HG03045 (cell line): ENCODE measurements around the gene RBM23.
A peak's percentile ranks its signal among the peaks of the same experiment; 100 is the strongest.
"Not testable (repeated sequence)": the region's sequence is repeated elsewhere in the genome, so short reads cannot be mapped to it uniquely, and the experiment has no call there.

Source experiments
- ATAC-seq: cut with Tn5 transposase; IDR thresholded peaks from one replicate; pipeline ENCODE4 v1.9.1; 2021; ENCODE audit warnings: mild to moderate bottlenecking, moderate library complexity; ENCODE audit not compliant: unreplicated experiment

RBM23 gene

DNA sequence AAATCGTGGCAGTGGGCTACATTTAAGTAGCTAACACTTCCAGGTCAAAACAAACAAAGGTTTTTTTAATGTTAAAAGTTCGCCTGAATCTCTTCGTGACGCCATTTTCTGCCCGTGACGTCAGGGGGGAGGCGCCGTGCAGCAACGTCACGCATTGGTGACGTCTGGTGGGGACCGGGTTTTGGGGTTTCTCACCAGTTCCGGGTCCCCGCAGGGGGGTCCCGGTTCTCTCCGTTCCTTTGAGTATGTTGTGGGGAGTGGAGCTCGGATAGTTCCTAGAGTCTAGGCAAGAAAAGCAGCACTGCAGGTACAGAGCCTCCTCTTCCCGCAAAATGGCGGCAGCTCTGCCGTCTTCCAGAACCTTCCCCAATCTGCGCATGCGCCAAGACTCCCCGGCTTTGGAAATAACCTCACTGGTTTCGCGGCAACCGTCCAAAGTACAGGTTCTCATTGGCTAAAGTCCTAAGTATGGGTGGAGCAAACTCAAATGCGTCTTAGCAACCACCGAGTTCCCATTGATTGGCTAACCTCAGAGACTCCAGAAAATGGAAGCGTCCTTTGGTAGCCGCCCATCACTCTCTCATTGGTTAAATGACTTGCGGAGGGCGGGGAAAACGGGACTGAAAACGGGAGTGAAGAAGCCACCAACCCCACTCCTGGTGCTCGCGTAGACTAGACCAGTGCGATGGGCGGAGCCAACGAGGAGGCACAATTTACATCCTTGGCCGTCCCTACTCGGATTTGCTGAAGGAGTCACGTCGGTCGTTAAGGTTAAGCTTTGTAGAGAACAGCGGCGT lies at the start of gene RBM23:
RBM23 (minus strand) TSS at position 346 of the 797 bp plus-strand sequence.
- peak; percentile 91 for ATAC-seq

DNA sequence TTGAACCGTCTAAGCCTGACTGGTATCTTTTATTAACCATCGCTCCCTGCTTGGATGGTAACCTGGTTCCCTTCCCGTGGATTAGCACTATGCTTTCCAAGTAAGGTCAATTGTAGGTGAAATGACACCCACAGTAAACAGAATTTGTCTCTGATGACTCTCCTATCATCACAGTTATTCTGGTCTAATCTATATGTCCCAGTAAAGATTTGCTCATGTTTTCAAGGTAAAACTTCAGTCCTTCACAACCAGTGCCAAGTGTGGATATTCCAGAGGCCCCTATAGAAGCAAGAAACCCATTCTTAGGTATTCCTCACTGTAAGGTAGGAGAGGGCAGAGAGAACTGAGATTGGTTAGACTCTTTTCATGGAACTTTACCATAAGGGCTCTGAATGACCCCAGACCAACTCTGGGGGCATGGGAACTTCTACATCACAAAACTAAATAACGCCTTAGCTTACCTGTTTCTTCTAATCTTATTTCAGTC lies 47.9 kb upstream of the RBM23 start:
- no peak for ATAC-seq

DNA sequence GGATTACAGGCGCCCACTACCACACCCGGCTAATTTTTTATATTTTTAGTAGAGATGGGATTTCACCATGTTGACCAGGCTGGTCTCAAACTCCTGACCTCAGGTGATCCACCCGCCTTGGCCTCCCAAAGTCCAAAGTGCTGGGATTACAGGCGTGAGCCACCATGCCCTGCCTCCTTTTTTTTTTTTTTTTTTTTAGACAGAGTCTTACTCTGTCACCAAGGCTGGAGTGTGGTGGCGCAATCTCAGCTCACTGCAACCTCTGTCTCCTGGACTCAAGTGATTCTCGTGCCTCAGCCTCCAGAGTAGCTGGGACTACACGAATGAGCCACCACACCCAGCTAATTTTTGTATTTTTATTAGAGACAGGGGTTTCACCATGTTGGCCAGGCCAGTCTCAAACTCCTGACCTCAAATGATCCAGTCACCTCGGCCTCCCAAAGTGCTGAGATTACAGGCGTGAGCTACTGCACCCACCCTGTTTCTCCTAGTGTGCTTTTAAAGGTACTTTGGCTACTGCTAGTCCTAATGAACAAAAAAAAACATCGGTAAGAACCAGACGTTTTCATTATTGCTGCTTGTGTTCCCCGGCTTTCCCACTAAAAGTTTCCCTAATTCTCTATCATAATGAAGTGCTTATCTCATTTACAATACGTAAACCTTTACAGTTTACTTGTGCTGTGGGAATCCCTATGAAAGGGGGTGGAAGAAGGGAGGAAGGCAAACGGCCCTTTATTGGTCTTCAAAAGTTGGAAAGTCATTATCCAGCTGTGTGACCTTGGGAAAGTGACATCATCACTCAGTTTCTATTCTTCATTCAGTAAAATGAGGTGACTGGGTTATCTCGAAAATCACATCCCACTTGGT lies 47.2 kb upstream of the RBM23 start:
- not testable (repeated sequence) for ATAC-seq

DNA sequence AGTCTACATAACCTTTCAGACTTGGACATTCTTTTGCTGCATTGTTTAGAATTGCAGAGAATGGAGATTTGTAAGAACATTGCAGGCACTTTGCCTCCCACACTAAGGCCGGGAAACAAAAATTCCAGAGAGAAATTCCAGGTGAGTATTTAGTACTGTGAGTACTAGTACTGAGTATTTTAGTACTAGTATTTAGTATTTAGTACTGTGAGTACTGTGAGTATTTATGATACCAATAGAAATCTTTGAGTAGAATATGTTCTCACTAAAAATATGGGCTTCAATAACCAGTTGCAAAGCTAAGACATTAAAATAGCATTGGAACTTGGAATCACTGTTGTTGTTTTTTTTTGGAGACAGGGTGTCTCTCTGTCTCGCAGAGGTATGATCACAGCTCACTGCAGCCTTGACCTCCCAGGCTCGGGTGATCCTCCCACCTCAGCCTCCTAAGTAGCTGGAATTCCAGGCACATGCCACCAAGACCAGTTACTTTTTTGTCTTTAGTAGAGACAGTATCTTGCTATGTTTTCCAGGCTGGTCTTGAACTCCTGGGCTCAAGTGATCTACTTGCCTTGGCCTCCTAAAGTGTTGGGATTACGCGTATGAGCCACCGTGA lies 43.2 kb upstream of the RBM23 start:
- no peak for ATAC-seq

DNA sequence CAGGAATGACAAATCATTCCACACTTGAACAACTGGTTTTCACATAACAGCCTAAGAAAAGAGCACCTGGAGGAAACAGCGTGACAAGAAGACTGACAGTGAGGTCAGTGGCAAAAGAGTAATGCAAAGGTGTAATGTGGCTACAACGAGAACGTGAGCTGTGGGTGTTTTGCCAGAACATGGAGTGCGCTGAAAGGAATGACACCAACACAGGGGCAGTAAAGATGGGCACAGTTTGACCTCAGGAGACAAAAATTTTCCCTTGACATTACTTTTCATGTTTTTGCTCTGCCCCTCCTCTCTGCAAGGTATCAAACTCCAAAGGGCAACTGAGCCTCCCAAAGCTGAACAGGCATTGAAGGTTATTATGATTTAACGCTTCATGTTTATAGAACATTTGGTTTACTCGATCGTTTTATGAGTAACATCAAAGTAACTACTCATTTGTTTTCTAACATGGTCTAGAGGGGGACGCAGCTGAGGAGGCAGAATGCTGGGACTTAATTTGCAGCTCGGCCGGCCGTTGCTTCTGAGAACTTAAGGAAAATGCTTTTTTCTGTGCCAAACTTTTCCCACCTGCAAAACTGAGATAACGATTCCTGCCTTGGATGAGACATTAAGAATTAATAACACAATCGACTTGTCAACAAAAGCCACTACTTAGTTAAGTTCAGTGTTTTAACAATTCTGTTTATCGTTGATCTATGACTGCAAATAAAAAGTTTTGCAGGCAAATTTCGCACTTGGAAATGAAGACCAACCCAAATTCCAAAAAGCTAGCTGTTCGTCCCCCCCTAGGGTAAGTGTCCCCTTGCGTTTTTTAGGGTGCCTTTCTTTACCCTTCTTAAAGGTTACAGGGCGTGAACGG lies 37.0 kb upstream of the RBM23 start:
- no peak for ATAC-seq

DNA sequence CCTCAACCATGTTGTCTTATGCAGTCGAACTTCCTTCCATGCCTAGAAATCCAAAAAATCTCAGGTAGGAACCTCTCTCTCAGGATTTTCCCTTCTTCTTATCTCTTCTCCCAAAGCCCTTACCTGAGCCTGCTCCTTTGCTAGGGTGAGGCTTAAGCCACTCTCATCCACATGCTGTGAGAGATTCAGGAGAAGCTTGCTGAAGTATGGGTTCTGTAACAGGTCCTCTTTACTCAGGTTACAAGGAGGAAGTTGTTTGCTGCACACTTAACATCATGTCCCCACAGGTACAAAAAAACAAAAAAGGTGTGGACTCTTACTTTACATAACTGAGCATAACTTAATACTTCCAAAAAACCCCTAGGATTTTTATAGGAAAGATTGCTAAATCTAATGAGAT lies 33.5 kb upstream of the RBM23 start:
- ATAC-seq, result no peak

DNA sequence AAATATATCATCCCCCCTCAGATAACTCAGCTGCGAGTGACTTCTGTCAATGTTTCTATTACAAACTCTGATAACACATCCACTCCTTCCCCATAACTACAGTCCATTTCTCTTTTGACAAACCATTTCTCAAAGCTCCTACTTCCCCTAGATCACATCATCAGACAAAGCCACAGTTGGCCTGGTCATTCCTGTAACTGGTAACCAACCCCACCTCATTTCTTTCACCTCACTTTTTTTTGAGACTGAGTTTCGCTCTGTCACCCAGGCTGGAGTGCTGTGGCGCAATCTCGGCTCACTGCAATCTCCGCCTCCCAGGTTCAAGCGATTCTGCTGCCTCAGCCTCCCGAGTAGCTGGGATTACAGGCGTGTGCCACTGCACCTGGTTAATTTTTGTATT lies 32.8 kb upstream of the RBM23 start:
- not testable (repeated sequence) for ATAC-seq

DNA sequence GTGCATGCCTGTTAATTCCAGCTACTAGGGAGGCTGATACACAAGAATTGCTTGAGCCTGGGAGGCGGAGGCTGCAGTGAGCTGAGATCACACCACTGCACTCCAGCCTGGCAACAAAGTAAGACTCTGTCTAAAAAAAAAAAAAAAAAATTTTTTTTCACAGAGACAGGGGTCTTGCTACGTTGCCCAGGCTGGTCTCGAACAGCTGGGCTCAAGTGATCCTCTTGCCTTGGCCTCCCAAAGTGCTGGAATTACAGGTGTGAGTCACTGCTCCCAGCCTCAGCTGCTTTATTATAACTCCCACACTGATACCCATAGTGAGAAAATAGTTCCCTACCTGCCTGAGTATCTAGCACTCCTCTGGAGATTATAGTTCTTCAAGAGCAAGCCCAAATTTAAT lies 26.7 kb upstream of the RBM23 start:
- ATAC-seq, result no peak

DNA sequence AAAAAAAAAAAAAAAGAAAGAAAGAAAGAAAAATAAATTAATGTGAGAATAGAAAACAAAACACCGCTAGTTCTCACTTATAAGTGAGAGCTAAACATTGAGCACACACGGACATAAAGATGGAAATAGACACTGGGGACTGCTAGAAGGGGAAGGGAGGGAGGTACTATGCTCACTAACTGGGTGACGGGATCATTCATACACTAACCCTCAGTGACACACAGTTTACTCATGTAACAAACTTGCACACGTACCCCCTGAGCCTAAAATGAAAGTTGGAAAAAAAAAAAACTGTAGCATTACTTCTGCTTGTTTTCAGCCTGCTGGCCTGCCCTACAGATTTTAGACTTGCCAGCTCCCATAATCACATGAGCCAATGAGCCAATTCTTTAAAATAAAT lies 20.7 kb upstream of the RBM23 start:
- ATAC-seq, result no peak

DNA sequence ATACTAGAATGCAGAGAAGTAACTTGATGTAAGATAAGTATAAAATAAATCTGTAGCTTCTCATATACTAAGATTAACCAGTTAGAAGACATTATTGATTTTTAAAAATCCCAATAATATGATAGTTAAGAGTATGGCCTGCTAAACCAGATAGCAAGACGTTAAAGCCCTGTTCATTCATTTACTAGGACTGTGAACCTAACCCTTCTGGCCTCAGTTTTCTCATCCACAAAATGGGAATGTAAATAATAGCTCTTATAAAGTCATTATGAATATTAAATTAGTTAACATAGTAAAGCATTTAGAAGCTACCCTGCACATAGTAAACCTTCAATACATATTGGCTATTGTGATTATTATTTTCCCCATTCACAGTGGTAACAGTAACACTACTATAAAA lies 16.2 kb upstream of the RBM23 start:
- no peak for ATAC-seq

DNA sequence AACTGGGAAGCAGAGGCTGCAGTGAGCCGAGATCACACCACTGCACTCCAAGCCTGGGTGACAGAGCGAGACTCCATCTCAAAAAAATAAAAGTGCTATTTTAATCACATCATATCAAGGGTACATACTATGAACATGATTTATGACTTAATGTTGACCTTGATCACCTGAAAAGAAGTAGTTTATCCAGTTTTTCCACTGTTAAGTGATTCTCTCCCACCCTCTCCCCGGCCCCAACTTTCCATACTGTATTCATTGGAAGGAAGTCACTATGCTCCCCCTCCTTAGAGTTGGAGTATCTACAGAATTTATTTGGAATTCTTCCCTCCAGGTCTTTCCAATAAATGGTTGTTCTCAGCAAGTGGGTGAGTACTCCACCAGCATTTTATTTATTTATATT lies 13.2 kb upstream of the RBM23 start:
- no peak for ATAC-seq

DNA sequence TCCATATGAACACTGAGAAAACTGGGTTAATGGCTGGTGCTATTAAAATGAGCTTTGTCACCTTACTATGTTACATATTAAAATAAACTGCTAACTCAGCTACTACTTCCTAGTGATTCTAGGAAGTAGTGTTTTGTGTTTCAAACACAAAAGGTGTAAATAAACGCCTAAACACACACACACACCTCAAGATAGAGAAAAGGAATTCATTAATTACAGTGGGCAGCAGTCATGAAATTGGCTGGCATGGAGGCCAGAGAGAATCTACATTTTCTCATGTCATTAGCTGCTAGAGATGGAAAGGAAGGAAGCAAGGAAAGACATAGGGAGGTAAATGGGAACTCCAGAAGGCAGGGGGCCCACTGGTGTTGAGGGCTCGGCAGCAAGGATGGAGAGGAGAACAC lies 11.0 kb upstream of the RBM23 start:
- no peak for ATAC-seq

DNA sequence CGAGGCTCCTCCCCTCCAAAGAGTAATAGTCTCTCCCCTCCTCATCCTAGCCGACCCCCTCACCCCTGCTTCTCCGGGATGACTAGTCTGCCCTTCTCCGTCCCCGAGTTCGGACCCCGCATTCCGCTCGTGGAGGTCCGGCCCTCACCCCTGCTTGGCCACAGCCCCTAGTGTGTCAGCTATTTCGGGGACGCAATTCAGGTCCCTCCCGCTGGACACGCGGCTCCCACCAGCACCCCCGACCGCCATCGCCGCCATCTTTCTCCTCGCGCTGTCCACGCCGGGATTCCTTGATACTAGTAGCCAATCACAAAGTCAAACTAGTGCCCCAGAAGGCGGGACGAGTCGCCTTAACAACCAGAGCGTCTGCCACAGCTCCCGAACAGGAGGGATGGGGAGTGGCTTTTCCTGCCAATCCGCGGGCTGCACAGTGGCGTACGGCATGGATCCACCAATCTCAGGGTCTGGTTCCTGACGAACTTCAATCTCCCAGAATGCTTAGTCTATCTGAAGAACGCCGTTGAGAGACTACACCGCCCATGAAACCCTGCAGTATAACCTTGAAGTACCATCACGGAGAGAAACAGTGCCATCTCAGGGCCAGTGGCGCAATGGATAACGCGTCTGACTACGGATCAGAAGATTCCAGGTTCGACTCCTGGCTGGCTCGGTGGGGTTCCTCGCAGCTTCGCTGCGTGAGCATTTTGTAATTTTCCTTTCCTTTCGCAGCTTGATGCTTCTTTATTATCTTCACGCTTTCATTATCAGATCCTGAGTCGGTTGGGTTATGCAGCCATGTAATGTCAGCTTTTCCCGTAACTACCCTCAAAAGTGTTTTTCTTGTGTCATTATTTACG lies 10.4 kb upstream of the RBM23 start, which contains the start of gene PRMT5:
PRMT5 (minus strand) TSS at position 273 of the 857 bp plus-strand sequence; CDS start at position 258, 15 bp downstream.
- ATAC-seq, result peak; percentile 93

DNA sequence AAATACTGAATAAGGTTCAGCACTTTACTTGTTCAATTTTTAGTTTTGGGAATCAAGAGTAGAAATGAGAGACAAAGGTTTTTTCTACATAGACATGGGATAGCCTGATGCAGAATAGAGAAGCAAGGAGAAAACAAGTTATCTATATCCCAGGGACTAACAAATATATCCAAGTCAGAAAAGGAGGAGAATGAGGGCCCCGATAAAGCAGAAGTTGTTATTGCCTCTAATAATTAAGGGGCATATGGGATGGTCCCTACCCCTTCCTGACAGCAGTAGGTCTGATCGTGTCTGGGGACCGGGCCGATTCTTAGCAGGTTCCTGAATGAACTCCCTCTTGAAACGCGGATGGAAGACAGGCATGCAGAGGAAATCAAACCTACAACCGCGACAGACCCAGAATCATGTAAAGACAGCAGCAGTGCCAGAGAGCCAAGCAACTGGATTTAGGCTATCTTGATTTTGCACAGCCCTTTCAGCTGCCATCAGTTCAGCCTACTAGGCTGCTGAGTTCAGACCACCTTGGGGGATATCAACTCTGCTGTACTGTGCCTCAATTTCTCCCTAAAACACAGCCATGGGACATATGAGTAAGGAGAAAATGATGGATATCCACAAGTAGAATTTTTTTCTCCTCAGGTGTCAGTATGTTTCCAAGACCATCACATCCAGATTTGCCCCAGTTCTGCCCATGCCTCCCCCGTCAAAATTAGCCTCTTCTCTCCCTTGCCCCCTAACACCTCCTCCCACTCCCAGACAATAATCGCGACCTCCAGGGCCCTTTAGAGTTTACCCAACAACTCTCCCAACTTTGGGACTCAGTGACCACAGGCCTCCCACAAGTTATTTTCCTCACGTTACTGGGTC lies 9.5 kb upstream of the RBM23 start:
- ATAC-seq, result no peak

DNA sequence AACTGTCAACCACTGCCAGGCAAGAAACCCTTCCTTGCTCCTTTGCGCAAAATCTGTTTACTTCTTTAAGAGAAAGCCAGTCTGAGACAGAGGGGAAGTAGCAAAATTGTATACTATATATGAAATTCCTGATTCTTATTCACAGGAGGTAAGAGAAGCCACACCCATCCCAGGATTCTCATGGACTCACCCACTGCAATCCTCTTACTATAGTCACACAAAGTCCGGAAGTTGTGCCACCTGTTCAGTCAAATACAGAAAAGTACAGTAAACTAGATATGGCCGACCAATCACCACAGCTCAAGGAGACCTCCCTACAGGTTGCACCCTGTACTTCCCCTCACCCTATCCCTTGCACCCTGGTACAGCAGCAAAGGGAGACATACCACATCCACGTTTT lies 7.4 kb upstream of the RBM23 start:
- no peak for ATAC-seq

DNA sequence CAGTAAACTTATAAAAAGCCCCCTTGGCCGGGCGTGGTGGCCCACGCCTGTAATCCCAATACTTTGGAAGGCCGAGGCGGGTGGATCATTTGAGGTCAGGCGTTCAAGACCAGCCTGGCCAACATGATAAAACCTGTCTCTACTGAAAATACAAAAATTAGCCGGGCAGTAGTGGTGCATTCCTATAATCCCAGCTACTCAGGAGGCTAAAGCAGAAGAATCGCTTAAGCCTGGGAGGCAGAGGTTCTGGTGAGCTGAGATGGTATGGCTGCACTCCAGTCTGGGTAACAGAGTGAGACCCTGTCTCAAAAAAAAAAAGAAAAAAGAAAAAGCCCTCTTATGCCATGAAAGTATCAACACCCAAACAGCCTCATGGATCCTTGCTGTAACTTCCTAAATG lies 6.6 kb upstream of the RBM23 start:
- ATAC-seq, result no peak

DNA sequence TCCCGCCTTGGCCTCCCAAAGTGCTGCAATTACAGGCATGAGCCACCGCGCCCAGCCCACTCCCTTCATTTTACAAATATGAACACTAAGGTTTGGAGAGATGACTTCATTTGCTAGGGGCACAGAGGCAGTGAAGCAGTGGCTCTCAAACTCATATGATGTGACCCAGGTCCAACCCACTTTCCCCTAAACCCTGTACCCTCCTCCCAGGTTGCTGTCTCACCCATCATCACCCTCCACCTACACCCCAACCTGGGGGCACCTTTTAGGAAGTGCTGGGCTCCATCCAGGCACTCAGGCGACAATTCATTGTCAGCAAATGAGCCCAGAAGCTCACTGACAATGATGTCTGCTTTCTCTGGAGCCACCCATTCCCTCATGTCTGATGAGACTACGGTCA lies 4.8 kb upstream of the RBM23 start:
- ATAC-seq, result no peak

DNA sequence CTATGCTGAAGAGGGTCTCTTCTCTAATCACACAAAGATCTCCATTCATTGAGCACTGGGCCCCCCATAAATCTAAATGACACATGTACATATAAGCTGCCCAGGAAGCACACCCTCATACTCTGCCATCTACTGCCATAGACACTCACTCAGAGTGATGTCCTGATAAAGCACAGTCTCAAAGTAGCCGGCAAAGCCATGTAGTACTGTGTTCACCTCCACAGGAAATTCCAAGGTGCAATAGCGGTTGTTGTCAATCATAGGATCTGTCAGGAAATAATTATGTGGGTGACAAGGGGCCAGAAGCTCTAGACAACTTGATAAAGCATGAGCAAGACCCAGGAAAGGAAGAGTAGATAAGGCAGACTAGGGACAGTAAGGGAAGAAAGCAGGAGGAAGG lies 3.3 kb upstream of the RBM23 start:
- ATAC-seq, result no peak

DNA sequence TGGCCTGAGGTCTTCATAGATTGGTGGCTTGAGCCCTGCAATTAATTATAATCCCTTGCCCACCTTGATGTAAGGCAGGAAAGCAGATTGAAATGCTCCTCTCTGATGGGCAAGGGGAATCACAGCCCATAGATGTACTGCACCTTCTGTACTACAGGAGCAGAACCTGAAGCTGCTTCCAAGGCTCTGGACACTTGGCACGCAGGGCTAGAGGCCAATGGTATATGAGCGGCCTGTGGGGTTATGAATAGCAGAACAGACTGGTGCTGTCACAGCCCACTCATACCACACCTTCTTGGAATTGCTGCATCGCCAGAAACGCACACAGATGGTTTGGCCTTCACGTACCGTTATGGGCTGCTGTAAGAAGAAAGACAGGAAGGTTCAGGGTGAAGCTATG lies 1.7 kb upstream of the RBM23 start:
- no peak for ATAC-seq
